HUDEP-2 (cell line): Measurements from ENCODE around the gene SYNDIG1.

ENCODE experiments used
- DNase-seq, 76 experiments: peaks; one replicate each; lab custom pipeline; 2025; ENCODE audit not compliant: unreplicated experiment in 76 of 76; lab: John Stamatoyannopoulos, UW

Gene SYNDIG1

DNA sequence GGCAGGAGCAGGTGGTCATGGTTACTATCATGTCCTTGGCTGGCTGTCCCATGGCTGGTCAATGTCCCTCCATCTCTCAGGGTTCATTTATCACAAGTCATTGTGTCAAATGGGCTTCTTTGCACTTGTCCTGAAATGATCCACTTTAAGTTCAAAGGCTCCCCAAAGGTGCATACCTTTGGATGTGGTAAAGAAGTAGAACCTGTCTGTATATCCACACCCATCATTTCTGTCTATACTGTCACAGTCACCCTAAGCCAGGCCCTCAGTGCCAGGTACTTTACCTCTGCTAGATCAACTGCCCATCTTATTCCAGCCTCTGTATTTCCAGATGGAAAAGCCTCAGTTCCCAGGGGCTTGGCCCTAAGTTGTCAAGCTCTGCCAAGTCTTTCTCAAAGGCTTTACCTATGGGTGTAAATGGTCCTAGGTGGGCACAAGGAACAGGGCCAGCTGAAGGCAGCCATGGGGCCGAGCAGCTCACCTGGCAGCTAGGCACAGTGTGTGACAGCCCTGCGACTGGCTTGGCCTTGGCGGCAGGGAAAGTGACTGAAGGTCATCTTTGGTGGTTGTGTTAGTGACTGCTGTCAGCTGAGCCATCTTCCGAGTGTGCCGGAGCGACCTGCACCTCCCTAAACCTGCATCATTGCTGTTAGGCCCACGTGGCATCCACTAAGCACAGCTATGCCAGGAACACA, 198.4 kb downstream of the SYNDIG1 start:
- DNase-seq, result no peak

GRCh38 chr20:24668384-24668702, 198.9 kb downstream of the SYNDIG1 start:
- DNase-seq, result no peak

- no peak for DNase-seq
Observed at GRCh38 chr20:24668791-24669190, 199.4 kb downstream of the SYNDIG1 start.

DNA sequence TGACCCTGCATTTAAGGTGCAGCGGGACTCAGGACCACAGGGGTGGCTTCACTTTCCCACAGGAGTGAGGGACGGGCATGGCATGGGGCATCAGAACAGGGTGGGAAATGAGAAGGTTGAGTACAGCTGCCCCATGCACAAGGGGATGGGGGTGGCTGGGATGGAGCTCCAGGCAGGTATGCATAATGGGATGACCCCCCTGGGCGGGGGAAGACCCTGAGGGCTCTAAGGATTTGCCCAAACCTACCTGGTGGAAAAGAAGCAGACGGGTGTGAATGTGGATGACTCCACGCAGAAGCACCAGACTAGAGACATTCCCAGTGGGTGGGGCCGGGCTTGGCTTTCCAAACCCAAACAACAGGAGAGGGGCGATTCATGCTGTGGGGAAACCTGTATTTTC, 200.3 kb downstream of the SYNDIG1 start:
- no peak for DNase-seq

DNA sequence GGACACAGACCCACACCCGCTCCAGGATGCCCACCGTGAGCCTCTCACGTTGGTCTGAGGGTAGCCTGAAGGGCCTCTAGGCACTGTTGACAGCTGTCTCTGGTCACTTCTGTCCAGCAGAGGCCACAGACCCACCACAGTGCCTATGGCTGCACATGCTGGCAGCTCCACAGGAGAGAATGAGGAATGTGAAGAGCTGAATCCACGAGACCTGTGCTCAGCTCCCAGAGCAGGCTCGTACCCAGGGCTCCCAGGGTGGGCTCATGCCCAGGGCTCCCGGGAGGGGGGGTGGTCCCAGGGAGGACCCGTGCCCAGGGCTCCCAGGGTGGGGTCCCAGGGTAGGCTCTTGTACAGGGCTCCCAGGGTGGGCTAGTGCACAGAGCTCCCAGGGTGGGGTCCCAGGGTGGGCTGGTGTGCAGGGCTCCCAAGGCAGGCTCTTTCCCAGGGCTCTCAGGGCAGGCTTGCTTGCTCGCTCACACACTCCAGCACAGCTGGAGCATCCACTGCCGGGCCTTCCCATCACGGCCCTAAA, 201.0 kb downstream of the SYNDIG1 start:
- DNase-seq, result no peak

DNA sequence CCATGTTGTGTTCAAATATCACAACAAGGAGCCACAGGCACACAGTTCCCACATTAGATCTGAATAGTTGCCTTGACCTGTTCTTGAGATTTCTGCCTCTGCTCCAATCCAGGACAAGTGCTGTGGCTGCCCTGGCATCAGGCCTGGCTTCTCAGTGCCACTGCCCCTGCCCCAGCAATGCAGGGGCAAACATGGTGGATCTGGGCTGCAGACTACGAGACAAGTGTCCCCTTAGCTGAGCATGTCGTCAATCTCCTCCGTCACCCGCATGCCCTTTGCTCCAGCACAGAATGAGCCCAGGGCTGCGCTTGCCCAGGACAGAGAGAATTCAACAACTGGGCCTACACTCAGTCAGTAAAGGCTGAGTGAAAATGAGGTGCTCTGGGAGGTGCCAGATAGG, 201.6 kb downstream of the SYNDIG1 start:
- DNase-seq, result no peak

DNA sequence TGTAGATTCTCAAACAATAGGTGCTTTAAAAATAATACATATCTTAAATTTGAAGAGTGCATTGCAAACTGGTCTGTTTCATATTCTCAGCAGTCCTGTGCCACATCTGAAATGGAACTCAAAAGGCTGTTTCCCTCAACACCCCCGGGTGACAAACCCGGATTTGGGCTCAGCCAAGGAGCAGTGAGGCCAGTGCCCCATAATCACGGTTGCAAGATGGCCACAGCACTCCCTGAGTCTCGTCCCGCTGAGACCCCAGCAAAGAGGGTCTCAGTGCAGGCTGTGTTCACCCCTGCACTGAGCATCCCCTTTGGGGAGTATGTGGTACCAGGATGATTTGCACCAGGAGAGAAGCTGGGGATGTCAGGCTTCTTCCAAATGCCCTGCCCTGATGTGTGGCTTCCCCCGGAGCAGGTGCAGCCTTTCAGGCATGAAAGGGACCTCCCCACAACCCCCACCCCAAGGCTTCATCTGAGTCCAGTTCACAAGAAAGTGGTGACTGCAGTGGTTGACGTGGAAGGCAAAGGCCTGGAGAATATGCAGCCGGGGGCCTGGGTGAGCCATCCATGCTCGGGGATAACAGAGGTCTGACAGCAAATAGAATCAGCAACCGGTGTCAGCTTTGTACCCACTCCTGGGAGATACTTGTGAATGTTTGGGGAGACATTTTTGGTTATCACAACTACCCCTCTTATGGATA, 202.9 kb downstream of the SYNDIG1 start:
- no peak for DNase-seq

DNA sequence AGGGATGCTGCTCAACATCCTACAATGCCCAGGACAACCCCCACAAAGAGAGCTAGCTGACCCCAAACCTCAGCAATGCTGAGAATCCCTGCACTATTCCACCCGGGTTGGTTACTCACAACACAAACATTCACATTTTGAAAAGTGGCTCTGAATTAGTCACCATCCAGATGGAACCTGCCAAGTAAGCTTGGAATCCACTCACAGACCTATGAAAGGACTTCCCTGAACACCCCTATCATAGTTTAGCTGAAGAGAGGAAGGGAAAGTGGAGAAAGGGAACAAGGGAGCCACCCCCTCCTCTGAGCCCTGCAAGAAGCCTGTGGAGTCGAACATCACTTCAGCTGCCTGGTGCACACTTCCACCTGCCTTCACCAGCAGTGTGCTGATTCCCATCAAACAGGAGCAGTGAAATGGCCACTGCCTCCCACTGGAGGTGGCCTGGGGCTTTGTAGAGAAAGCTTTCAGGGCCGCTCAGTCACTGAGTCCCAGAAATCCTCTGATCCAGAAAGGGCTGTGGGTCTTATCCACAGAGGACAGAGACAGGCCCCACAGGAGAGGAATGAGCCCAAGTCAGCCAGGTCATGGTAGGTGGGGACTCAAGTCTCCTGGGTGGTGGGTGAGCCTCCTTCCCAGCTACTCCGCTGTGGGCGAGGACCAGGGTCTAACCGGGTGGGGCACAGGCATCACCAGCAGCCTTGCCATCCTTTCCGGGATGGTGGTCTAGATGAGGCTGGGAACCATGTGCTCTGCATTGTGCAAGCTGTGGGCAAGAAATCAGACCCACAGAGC, 203.7 kb downstream of the SYNDIG1 start:
- peak in 10 of 76 experiments; percentile 9 to 97 (median 52) for DNase-seq

DNA sequence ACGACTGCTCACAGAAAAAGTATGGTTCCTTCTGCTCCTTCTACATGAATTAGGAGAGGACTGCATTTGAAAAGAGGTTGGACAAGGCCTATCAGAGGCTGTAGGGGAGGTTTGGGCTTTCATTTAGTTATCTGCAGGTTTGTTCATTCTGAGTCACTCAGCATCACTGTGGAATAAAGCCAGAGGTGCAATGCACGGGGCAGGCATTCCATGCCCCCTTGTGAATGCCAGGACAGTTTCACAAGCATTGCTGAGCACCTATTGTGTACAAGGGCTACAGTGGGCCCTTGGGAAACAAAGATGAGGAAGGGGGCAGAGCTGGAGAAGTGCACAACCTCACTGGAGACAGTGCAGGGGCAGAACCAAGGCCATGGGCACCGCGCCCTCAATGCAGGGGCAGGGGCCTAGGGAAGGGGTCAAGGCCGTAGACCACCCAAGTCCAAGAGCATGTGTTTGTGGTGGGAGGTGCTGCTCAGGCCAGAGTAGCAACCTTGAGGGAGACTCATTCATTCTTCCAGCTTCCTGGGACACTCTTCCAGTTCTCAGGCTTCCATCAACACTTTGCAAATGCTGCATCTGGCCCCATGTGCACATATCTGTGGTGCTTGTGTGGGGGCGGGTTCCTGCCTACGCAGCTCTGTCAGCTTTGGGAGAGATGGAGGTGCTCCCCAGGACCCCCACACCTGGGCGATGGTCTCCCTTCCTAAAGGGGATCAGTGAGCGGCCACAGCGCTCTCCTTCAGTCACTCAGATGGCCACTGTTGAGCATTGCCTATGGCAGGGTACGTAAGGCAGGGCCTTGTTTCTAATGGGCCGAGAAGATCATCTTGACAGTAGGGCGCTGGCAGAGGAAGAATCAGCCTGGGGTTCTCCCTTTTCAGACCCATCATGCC, 204.5 kb downstream of the SYNDIG1 start:
- DNase-seq, result no peak

GRCh38 chr20:24674921-24675605, 205.6 kb downstream of the SYNDIG1 start:
- no peak for DNase-seq

DNA sequence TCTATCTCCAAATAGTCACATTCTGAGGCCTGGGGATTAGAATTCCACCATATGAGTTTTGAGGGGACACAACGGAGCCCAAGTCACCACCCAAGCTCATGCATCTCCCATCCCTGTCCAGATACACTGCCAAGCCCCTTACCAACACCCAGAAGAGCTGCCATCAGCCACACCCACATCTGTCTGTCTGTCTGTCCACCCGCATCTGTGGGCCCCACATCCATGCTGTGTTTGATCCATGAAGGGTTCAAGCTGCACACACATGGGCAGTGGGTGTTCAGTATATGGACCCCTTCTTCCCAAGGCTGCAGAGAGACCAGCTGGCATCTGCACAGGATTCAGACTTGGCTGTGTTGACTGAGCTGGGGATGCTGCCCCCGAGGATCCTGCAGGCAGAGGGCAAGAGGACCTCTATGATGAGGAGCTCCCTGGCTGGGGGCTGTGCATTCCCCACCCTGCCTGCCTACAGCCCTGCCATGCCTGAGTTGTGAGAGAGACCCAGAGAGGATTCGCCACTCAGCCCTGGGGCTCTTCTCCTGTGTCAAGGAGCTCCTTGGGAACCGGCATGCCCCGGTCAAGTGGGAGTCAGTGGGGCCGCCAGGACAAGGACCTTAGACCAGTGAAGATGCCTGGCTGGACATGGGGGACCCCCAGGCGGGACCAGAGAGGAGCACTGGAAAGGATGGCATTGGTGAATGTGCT, 206.4 kb downstream of the SYNDIG1 start:
- no peak for DNase-seq

DNA sequence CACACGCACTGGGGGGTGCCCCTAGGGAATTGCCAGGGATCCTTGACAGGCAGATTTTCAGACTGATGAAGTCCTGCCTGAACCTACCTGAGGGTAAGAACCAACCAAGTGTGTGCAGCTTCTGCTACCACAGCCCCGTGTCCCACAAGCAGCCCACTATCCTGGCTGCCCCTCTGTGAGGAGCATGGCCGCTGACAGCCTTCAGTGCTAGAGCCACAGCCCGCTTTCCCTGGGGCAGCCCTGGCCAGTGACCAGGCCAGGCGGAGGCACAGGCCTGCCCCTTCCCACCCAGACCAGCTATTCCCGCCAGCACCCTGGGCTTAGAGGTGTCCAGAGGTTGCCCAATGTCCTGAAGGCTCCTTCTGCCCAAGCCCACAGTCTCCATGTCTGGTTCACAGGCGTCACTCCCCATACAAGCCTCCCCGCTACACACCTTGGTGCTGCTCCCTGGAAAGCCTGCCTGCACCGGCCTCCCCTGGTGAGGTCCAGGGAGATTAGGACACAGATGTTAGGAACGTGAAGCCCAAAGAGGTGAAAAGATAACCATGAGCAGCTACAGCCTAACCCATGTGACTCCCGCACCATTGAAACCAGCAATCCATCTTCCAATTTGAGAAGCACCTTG, 207.0 kb downstream of the SYNDIG1 start:
- DNase-seq, result no peak

DNA sequence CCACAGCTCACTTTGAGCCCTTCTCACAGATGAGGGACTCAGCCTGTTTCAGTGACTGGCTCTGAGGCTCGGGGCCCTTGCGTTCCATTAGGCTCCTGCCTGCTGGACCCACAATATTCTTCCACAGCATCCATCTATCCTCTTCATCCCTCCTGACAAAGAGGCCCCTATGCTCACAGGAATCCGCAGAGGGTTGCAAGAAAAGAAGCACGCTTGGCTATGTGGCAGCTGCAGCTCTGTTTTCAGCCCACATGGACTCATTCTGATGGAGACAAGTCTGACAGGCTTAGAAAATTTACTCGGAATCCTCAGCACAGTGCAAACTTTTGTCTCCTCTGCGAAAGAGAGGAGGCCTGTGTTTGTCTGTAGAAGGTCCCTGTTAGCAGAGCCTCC, 207.5 kb downstream of the SYNDIG1 start:
- DNase-seq, result no peak

DNA sequence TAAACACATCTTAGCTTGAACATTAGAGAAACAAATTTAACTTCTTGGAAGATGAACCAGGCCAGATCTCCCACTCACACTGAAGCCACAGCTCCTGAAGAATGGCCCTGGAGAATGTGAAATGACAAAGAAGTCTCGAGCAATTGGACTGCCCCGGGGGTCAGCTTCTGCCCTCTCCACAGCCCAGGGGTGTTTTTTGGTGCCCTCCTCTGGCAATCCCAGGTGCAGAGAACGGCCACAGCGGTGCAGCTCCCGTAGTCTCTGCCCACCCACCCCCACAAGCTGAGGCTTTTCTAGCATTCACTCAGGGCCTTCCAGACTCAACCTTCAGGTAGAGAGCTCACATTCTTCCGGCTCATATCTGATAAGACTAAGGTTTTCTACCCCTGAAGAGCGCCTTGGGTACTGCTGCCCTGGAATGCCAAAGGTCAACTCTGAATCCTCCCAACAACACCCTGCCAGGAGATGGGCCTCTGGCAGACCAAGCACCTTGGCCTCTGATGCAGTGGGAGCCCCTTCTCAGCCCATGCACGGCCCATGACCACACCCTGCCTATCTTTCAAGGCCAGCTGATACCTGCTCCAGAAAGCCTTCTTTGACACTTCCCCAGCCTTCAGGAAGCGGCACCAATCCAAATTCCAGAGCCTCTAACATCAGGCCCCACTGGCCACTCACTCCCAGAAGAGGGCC, 208.3 kb downstream of the SYNDIG1 start:
- no peak for DNase-seq

DNA sequence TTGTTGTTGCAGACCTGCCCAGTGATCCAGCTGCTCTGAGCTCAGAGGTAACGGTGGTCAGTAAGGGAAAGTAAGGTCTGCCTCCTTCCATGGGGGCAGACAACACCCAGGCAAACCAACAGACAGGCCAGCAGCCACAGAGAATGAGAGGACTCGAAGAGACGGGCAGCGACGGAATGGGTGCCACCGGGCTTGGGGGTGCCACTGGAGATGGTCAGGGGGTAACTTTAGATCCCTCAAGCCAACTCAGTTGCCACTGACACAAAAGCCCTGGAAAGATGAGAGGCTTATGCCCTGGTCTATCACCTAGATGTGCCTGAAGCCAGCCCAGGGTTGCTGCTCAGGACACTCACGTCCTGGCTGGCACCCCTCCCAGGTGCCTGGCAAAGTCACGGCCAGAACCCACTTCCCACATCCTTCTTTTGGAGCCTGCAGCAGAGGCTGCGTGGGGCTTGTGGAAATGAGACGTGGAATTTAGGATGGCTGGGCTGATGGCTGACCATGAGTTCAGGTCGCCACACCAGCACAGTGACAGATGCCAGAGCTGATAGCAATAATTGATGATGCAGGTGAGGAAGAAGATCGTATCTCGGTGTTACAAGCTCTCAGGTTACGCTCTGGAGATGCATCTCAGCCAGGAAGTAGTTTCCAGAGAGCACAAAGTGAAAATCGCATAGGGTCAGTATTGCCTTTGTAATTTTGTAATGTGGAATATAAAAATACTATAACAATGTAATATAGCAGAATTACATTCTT, 209.1 kb downstream of the SYNDIG1 start:
- no peak for DNase-seq

DNA sequence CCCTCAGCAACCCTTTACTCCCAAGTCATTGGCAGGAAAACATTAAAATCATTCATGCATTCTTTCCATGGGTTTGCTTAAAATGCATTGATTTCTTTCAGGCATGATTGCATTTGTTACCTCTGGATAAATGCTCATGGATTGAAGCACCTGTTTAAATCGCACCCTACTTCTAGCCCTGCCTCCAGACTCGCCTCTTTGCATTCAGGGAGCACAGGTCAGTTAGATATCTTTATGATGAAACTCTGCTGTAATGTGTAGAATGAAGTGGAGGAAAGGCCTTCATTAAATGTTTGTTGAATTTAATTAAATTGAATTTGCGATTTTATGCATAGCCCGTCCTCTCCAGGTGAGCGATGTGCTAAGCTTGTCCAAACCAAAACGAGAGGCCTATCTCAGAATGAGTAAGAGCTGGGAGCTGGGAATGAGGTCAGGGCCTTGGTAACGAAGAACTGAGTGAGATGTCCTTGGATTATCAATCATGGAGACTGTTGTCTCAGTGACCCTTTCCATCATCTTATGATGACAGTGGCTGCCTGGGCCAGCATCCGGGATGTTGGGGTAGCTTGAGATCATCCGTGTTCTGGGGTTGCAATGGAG, 210.1 kb downstream of the SYNDIG1 start:
- no peak for DNase-seq
